HG02798 (cell line): Measurements from ENCODE around the gene SLC30A10.
"Not testable (repeated sequence)": the region's sequence is repeated elsewhere in the genome, so short reads cannot be mapped to it uniquely, and the experiment has no call there.

Source experiments
- ATAC-seq: cut with Tn5 transposase; IDR thresholded peaks from one replicate; pipeline ENCODE4 v1.9.1; 2021; ENCODE audit warnings: mild to moderate bottlenecking; ENCODE audit not compliant: unreplicated experiment, poor library complexity

The SLC30A10 gene

GRCh38 chr1:219931033-219931432, 2.7 kb upstream of the SLC30A10 start:
- no peak for ATAC-seq

GRCh38 chr1:219928791-219929118, 398 bp upstream of the SLC30A10 start:
- no peak for ATAC-seq

GRCh38 chr1:219927298-219927955, 930 bp downstream of the SLC30A10 start:
- ATAC-seq: peak; percentile 4

- ATAC-seq: no peak
These were observed 1.9 kb downstream of the SLC30A10 start for GRCh38 chr1:219926363-219926998.

GRCh38 chr1:219924342-219924741, 4.0 kb downstream of the SLC30A10 start:
- ATAC-seq: no peak

GRCh38 chr1:219917851-219918466, 10.4 kb downstream of the SLC30A10 start:
- no peak for ATAC-seq

- no peak for ATAC-seq
These were observed 11.1 kb downstream of the SLC30A10 start for GRCh38 chr1:219917281-219917680.

GRCh38 chr1:219916257-219916656, 12.1 kb downstream of the SLC30A10 start:
- ATAC-seq: no peak

- no peak for ATAC-seq
These were observed 15.2 kb downstream of the SLC30A10 start for GRCh38 chr1:219913005-219913770.

GRCh38 chr1:219910716-219911115, 17.6 kb downstream of the SLC30A10 start:
- ATAC-seq: no peak

- ATAC-seq: no peak
These were observed 18.9 kb downstream of the SLC30A10 start for GRCh38 chr1:219909476-219909875.

- no peak for ATAC-seq
These were observed 20.2 kb downstream of the SLC30A10 start for GRCh38 chr1:219908170-219908569.

- no peak for ATAC-seq
These were observed 20.6 kb downstream of the SLC30A10 start for GRCh38 chr1:219907772-219908070.

GRCh38 chr1:219906924-219907771, 21.2 kb downstream of the SLC30A10 start:
- no peak for ATAC-seq

- not testable (repeated sequence) for ATAC-seq
These were observed 21.8 kb downstream of the SLC30A10 start for GRCh38 chr1:219906565-219906923.

- ATAC-seq: no peak
These were observed 22.8 kb downstream of the SLC30A10 start for GRCh38 chr1:219905524-219905923.

GRCh38 chr1:219904934-219905333, 23.4 kb downstream of the SLC30A10 start:
- ATAC-seq: no peak

- no peak for ATAC-seq
These were observed 24.9 kb downstream of the SLC30A10 start for GRCh38 chr1:219903353-219903871.

- ATAC-seq: no peak
These were observed 25.4 kb downstream of the SLC30A10 start for GRCh38 chr1:219902951-219903350.

- no peak for ATAC-seq
These were observed 27.5 kb downstream of the SLC30A10 start for GRCh38 chr1:219900882-219901281.
